Measurements from ENCODE around the gene PNMA8A.

DNA sequence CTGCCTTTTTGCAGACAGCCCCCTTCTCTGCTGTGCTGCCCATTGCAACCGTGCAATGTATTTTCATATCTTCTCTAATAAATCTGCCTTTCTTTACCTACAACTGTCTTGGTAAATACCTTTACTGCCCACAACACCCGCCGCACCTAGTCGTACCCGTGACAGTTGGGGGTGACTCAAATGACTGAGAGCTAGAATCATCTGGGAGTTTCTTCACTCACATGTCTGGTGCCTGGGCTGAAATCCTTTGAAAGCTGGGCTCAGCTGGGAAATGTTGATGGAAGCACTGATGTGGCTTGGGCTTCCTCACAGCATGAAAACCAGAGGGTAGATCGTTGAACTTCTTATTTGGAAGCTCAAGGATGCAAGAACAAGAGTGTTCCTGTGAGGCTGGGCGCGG, 2.8 kb upstream of the PNMA8A start:
- TF ChIP-seq, protein P1, sequence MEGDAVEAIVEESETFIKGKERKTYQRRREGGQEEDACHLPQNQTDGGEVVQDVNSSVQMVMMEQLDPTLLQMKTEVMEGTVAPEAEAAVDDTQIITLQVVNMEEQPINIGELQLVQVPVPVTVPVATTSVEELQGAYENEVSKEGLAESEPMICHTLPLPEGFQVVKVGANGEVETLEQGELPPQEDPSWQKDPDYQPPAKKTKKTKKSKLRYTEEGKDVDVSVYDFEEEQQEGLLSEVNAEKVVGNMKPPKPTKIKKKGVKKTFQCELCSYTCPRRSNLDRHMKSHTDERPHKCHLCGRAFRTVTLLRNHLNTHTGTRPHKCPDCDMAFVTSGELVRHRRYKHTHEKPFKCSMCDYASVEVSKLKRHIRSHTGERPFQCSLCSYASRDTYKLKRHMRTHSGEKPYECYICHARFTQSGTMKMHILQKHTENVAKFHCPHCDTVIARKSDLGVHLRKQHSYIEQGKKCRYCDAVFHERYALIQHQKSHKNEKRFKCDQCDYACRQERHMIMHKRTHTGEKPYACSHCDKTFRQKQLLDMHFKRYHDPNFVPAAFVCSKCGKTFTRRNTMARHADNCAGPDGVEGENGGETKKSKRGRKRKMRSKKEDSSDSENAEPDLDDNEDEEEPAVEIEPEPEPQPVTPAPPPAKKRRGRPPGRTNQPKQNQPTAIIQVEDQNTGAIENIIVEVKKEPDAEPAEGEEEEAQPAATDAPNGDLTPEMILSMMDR (IDR thresholded peaks at IDR 0.05; ENCODE audit: low read depth, low read length), result no peak
- no peak for TF ChIP-seq EZH2phosphoT487 (IDR thresholded peaks at IDR 0.05; ENCODE audit: low read depth)

Measured in OCI-LY3 (cell line).